BE2C (cell line): ENCODE results near the gene PDGFB.

Experiments used
- DNase-seq: peaks from one replicate; pipeline ENCODE4 v3.0.0-alpha.2; 2020
- H3K27me3 ChIP-seq: fragments of 250-450 bp; sonication (Bioruptor Pico); 2 replicates; pipeline ENCODE4 v1.5.1; 2020; ENCODE audit warnings: mild to moderate bottlenecking
- H3K36me3 ChIP-seq: fragments of 250-450 bp; sonication (Bioruptor Pico); 2 replicates; pipeline ENCODE4 v1.5.1; 2020; ENCODE audit warnings: mild to moderate bottlenecking
- H3K4me1 ChIP-seq: fragments of 250-450 bp; sonication (Bioruptor Pico); 2 replicates; pipeline ENCODE4 v1.5.1; 2020
- H3K4me3 ChIP-seq: 2 replicates; pipeline ENCODE4 v1.5.1; 2011; ENCODE audit warnings: low read depth, low read length
- H3K9me3 ChIP-seq: fragments of 250-450 bp; sonication (Bioruptor Pico); 2 replicates; pipeline ENCODE4 v1.5.1; 2020
- TF ChIP-seq, protein P1 (sequence below): IDR thresholded peaks from 2 replicates; pipeline ENCODE4 v1.5.1; 2012; ENCODE audit warnings: mild to moderate bottlenecking, low read depth, low read length

Gene PDGFB

DNA sequence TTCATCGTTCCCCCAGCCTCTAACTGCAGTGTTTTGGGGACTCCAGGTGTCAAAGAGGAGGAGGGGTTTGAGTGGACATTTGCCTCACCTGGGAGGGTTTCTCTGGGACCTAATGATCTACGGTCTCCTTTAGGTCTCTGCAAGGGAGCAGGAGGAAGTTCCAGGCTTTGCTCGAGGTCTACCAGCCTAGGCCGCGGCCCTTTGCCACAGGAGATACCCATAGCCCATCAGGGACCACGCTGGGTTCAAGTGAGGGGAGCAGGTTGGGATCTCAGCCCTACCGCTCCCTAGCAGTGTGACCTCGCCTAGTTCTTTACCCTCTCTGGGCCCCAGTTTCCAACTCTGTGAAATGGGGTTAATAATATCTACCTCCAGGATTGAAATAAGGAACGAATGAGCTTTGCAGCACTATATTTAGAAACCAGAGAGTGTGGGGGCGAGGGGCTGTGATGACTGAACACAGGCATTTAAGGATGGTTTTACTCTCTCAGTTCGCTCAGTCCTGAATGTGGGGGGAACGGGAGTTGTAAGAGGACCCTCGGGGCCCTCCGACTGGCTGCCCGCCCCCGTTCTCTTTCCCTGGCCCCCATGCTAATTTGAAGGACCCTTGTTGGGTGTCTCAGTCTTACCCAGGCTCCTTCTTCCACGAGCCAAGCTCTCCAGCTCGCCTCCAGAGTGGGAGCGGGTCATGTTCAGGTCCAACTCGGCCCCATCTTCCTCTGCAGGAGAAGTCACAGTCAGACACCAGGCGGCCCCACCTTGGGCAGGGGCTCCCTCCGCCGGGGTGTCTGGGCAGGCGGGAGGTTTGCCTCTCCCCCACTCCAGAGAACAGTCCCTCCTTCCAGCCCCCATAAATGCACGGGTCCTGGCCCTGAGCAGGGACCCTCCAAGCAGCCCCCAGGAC lies 11.7 kb downstream of the PDGFB start:
- no peak for DNase-seq
- Histone ChIP-seq H3K27me3 (no peaks in the 10 kb centered on the region), H3K36me3 (no peaks in the 10 kb centered on the region), H3K4me1 (no peaks in the 10 kb centered on the region), H3K4me3 (no peak overlapping the region), H3K9me3 (no peaks in the 10 kb centered on the region)
- TF ChIP-seq, protein P1, sequence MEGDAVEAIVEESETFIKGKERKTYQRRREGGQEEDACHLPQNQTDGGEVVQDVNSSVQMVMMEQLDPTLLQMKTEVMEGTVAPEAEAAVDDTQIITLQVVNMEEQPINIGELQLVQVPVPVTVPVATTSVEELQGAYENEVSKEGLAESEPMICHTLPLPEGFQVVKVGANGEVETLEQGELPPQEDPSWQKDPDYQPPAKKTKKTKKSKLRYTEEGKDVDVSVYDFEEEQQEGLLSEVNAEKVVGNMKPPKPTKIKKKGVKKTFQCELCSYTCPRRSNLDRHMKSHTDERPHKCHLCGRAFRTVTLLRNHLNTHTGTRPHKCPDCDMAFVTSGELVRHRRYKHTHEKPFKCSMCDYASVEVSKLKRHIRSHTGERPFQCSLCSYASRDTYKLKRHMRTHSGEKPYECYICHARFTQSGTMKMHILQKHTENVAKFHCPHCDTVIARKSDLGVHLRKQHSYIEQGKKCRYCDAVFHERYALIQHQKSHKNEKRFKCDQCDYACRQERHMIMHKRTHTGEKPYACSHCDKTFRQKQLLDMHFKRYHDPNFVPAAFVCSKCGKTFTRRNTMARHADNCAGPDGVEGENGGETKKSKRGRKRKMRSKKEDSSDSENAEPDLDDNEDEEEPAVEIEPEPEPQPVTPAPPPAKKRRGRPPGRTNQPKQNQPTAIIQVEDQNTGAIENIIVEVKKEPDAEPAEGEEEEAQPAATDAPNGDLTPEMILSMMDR = no peak

DNA sequence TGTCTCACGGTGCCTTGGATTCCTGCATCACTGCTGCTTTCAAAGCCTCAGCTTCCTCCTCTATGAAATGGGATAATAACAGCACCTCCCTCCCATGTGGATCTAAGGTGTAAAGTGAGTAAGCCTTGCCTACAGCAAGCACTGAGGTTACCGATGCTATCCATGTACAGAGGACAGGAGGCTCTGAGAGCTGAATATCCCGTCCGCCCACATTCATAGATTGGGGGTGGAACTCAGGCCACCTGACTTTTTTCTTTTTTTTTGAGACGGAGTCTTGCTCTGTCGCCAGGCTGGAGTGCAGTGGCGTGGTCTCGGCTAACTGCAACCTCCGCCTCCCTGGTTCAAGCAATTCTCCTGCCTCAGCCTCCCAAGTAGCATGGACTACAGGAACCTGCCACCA lies 12.5 kb downstream of the PDGFB start:
- Histone ChIP-seq H3K4me1 (no peaks in the 10 kb centered on the region), H3K27me3 (no peaks in the 10 kb centered on the region), H3K4me3 (no peak overlapping the region), H3K36me3 (no peaks in the 10 kb centered on the region), H3K9me3 (no peaks in the 10 kb centered on the region)
- no peak for DNase-seq
- TF ChIP-seq, protein P1 = no peak

DNA sequence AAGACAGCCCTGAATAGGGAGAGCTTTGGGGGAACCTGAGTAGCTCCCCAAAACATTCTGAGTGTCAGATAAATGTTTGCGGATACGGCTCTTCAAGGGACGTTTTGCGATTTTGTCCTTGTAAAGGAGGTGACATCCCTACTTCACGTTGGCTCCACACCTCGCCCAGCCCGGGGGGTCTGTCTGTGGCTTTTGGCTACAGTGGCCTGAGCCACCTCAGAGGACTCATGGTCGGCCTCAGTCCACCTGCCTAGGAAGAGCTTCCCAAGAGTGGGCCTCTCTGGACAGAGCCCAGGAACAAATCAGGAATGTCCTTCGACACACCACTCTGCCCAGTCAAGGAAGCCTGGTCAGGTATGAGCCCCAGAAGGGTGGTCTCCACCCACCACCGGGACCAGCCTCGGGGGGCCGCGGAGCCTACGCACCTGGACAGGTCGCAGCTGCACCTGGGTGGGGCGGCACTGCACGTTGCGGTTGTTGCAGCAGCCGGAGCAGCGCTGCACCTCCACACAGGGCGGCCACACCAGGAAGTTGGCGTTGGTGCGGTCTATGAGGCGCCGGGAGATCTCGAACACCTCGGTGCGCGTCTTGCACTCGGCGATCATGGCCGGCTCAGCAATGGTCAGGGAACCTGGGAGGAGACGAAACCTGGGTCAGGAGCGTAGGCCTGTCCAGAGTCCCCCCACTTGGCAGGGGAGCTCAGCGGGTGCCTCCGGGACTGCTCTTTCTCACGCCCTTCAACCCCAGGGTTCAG lies 13.4 kb downstream of the PDGFB start:
- Histone ChIP-seq H3K36me3 (no peaks in the 10 kb centered on the region), H3K9me3 (no peaks in the 10 kb centered on the region; the same call in 1 of the 2 replicates), H3K4me1 (no peaks in the 10 kb centered on the region), H3K27me3 (no peaks in the 10 kb centered on the region), H3K4me3 (no peak overlapping the region)
- TF ChIP-seq, protein P1 = no peak
- no peak for DNase-seq

DNA sequence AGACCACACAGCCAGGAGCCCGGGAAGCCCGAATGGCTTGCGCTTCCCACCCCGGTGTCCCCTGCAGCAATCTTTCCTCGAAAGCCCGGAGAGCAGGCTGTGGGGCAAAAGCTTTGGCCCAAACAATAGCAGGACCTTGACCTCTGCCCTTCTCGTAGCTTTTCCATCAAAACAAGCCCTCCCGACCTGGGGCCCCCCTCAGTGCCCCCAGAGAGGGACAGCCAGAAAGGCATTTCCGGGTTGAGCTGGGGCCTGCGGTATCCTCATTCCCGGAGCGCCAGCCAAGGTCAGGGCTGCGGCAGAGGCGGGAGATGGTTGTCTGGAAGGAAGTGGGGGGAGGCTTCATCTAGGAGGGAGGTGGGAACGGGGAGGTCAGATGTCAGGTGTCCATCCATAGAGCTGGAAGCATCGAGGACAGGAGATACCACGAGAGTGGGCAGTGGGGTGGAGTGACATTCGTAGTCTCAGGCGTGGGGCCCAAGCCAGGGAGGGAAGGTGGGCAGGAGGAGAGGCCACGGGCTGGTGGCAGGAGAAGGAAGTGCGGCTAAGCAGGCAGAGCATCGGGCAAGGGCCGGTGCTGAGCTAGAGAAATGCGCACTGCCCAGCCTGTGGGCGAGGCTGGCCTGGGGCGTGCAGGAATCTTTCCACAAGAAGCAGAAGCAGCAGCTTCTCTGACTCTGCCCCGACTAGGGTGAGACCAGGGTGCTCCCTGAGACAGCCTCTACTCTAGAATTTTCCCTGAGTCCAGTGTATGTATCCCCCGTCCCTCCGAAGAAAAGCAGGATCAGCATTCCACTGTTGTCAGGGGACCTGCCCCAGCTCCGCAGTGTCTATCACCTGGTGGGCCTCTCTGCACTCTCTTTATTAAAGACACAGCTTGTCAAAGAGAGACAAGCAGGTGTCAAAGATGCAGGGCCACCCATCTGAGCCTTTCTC lies 14.3 kb downstream of the PDGFB start:
- Histone ChIP-seq H3K9me3 (no peaks in the 10 kb centered on the region; the same call in 1 of the 2 replicates), H3K4me1 (no peaks in the 10 kb centered on the region), H3K4me3 (no peak overlapping the region), H3K27me3 (no peaks in the 10 kb centered on the region), H3K36me3 (no peaks in the 10 kb centered on the region)
- DNase-seq = no peak
- TF ChIP-seq, protein P1 = no peak

DNA sequence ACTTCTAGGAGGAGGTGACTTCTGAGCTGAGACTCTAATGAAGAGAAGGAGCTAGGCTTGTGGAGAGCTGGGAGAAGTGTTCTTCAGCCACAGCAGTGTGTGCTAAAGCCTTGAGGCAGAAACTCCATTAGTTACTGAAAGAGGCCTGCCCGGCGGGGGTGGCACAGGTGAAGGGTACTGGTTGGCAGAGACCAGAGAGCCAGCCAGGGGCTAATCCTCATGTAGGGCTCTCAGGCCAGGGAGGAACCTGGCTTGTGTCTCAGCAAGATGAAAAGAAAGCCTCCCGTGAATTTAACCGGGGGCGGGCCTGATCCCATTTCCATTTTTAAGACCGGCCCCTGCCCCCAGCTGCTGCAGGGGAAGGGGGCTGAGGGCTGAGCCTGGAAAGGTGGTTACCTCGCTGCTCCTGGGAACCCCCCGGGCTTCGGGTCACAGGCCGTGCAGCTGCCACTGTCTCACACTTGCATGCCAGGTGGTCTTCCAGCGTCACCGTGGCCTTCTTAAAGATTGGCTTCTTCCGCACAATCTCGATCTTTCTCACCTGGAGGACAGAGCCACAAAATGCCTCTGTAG lies 15.0 kb downstream of the PDGFB start:
- no peaks in the 10 kb centered on the region for H3K4me1 ChIP-seq
- DNase-seq = no peak
- H3K27me3 ChIP-seq = no peaks in the 10 kb centered on the region
- H3K4me3 ChIP-seq = no peak overlapping the region
- no peaks in the 10 kb centered on the region; the same call in 1 of the 2 replicates for H3K9me3 ChIP-seq
- TF ChIP-seq, protein P1 = no peak
- H3K36me3 ChIP-seq = no peaks in the 10 kb centered on the region
